Prostate gland (tissue), 2 donors: ENCODE data around the gene MUSK. TPM values are rescaled to one million over a fixed set of nuclear protein-coding genes. Genes with fewer than 3 reads are reported as not detected.
"Not testable (repeated sequence)": the region's sequence is repeated elsewhere in the genome, so short reads cannot be mapped to it uniquely, and the experiment has no call there.

Experiments
- DNase-seq: peaks from one replicate; pipeline ENCODE4 v3.0.0-alpha.2; 2019; ENCODE audit warnings: low spot score
- H3K27ac ChIP-seq, 2 donors: fragments of 200-600 bp; sonication (generic); 2 replicates each; pipeline ENCODE4 v1.5.1; 2017 to 2019
- H3K27me3 ChIP-seq: fragments of 200-600 bp; sonication (generic); replicated peaks from 2 replicates; pipeline ENCODE4 v1.5.1; 2019; ENCODE audit not compliant: insufficient read depth
- H3K36me3 ChIP-seq, 2 donors: fragments of 200-600 bp; sonication (generic); 1 replicate in 1 of 2; 2 replicates in 1 of 2; pipeline versions ENCODE4 v1.5.1 to v1.8.1; 2017 to 2019
- H3K4me1 ChIP-seq: fragments of 200-600 bp; sonication (generic); replicated peaks from 2 replicates; pipeline ENCODE4 v1.5.1; 2019
- H3K4me3 ChIP-seq, 2 donors: fragments of 200-600 bp; sonication (generic); 2 replicates each; pipeline ENCODE4 v1.5.1; 2017 to 2019
- H3K9me3 ChIP-seq: fragments of 200-600 bp; sonication (generic); 2 replicates; pipeline ENCODE4 v1.5.1; 2017
- CTCF ChIP-seq, 4 experiments: fragments of 200-600 bp in 2 of 4; fragments of 450-650 bp in 2 of 4; sonication (generic) in 2 of 4; IDR thresholded peaks; 1 replicate in 3 of 4; 2 replicates in 1 of 4; pipeline ENCODE4 v1.5.1; 2016 to 2019; ENCODE audit warnings: antibody characterized with exemption in 4 of 4, mild to moderate bottlenecking in 2 of 4, moderate library complexity in 2 of 4
- POLR2A ChIP-seq: fragments of 450-650 bp; IDR thresholded peaks from one replicate; pipeline ENCODE4 v1.6.1; 2016; ENCODE audit warnings: antibody characterized with exemption, mild to moderate bottlenecking
- POLR2AphosphoS5 ChIP-seq: sonication (generic); formaldehyde crosslinking; IDR thresholded peaks from one replicate; pipeline ENCODE4 v1.6.1; 2017; ENCODE audit warnings: antibody characterized with exemption
- WGBS: methylation state at CpG from one replicate; pipeline ENCODE4 v1.1.5; 2018; 5-methylcytosine and 5-hydroxymethylcytosine counted together
- intact Hi-C: fragments of 100-400 bp; cut with DNase I; formaldehyde crosslinking; loops from one replicate; pipeline ENCODE4 v1.14.2; 2022
- total RNA-seq, 2 donors: library from RNA; depleted of rRNA; stranded (reverse); fragments of >200 nt; gene quantifications; one replicate each; pipeline ENCODE4 v1.1.0, GENCODE V29; 2016

MUSK gene
- total RNA-seq, 2 donors from 2014 or later, result 0.64 to 7.6 TPM

GRCh38 chr9:110691002-110691549, 22.5 kb downstream of the MUSK start:
- WGBS, result 93% methylated on average over 5 of the region's 5 CpGs
- Histone ChIP-seq H3K36me3 (no peaks in the 10 kb centered on the region), H3K27ac (no peak overlapping the region), H3K4me1 (no peaks in the 10 kb centered on the region), H3K4me3 (no peak overlapping the region), H3K9me3 (no peaks in the 10 kb centered on the region), H3K27me3 (no peaks in the 10 kb centered on the region)
- TF ChIP-seq POLR2A, result no peak
- TF ChIP-seq POLR2AphosphoS5, result no peak
- TF ChIP-seq CTCF (IDR thresholded peaks at IDR 0.05), result no peak
- no peak for DNase-seq
- intact Hi-C loops, result no loop called here

GRCh38 chr9:110695846-110696245, 27.3 kb downstream of the MUSK start:
- H3K9me3 ChIP-seq, H3K4me3 ChIP-seq, H3K4me1 ChIP-seq, H3K27ac ChIP-seq, DNase-seq, intact Hi-C loops, H3K36me3 ChIP-seq, H3K27me3 ChIP-seq: not testable (repeated sequence)
- WGBS, result 80% methylated on average over 5 of the region's 5 CpGs

- H3K9me3 ChIP-seq, result no peaks in the 10 kb centered on the region
- TF ChIP-seq POLR2A, result no peak
- TF ChIP-seq POLR2AphosphoS5, result no peak
- TF ChIP-seq CTCF (IDR thresholded peaks at IDR 0.05), result no peak
- no peak overlapping the region for H3K4me3 ChIP-seq
- DNase-seq, result no peak
- H3K36me3 ChIP-seq, result no peaks in the 10 kb centered on the region
- 43% methylated on average over 1 of the region's 1 CpG for WGBS
- intact Hi-C loops, result no loop called here
- H3K27ac ChIP-seq, result no peak overlapping the region
- no peaks in the 10 kb centered on the region for H3K4me1 ChIP-seq
- H3K27me3 ChIP-seq, result no peaks in the 10 kb centered on the region
Observed at GRCh38 chr9:110700953-110701352, 32.4 kb downstream of the MUSK start.

- WGBS, result 49% methylated on average over 2 of the region's 2 CpGs
- no peak overlapping the region for H3K4me3 ChIP-seq
- no peak for DNase-seq
- no peaks in the 10 kb centered on the region for H3K36me3 ChIP-seq
- H3K4me1 ChIP-seq, result no peaks in the 10 kb centered on the region
- H3K27ac ChIP-seq, result no peak overlapping the region
- no peaks in the 10 kb centered on the region for H3K27me3 ChIP-seq
- no peak for TF ChIP-seq POLR2AphosphoS5
- TF ChIP-seq CTCF (IDR thresholded peaks at IDR 0.05), result no peak
- no peak for TF ChIP-seq POLR2A
- no peaks in the 10 kb centered on the region for H3K9me3 ChIP-seq
- intact Hi-C loops, result no loop called here
Observed at GRCh38 chr9:110703669-110704068, 35.1 kb downstream of the MUSK start.

GRCh38 chr9:110707419-110707818, 38.8 kb downstream of the MUSK start:
- H3K27me3 ChIP-seq, result no peaks in the 10 kb centered on the region
- DNase-seq, result no peak
- no peak overlapping the region for H3K27ac ChIP-seq
- no peaks in the 10 kb centered on the region for H3K4me1 ChIP-seq
- TF ChIP-seq POLR2AphosphoS5 (no peak), POLR2A (no peak), CTCF (IDR thresholded peaks at IDR 0.05) (no peak)
- no peaks in the 10 kb centered on the region for H3K36me3 ChIP-seq
- no peak overlapping the region for H3K4me3 ChIP-seq
- H3K9me3 ChIP-seq, result no peaks in the 10 kb centered on the region
- intact Hi-C loops, result no loop called here
